ENCODE measurements around the gene SDC3.

Gene SDC3

GRCh38 chr1:30848130-30848529 is 60.4 kb downstream of the SDC3 start:
- no peak for DNase-seq (ENCODE audit: low spot score)

- DNase-seq (ENCODE audit: low spot score): peak; percentile 86
These were observed 61.1 kb downstream of the SDC3 start for GRCh38 chr1:30847358-30847972.

GRCh38 chr1:30846587-30846986 is 62.0 kb downstream of the SDC3 start:
- DNase-seq (ENCODE audit: low spot score): no peak

- DNase-seq (ENCODE audit: low spot score): no peak
These were observed 62.7 kb downstream of the SDC3 start for GRCh38 chr1:30845904-30846290.

GRCh38 chr1:30845237-30845903 is 63.2 kb downstream of the SDC3 start:
- no peak for DNase-seq (ENCODE audit: low spot score)

- no peak for DNase-seq (ENCODE audit: low spot score)
These were observed 63.9 kb downstream of the SDC3 start for GRCh38 chr1:30844631-30845030.

- no peak for DNase-seq (ENCODE audit: low spot score)
These were observed 65.7 kb downstream of the SDC3 start for GRCh38 chr1:30842697-30843354.

- no peak for DNase-seq (ENCODE audit: low spot score)
These were observed 67.5 kb downstream of the SDC3 start for GRCh38 chr1:30840904-30841598.

- DNase-seq (ENCODE audit: low spot score): no peak
These were observed 68.7 kb downstream of the SDC3 start for GRCh38 chr1:30839827-30840359.

GRCh38 chr1:30838996-30839395 is 69.6 kb downstream of the SDC3 start:
- DNase-seq (ENCODE audit: low spot score): no peak

- DNase-seq (ENCODE audit: low spot score): peak; percentile 17
These were observed 70.9 kb downstream of the SDC3 start for GRCh38 chr1:30837653-30838052.

GRCh38 chr1:30834253-30834652 is 74.3 kb downstream of the SDC3 start:
- no peak for DNase-seq (ENCODE audit: low spot score)

GRCh38 chr1:30830537-30830936 is 78.0 kb downstream of the SDC3 start:
- DNase-seq (ENCODE audit: low spot score): no peak

- DNase-seq (ENCODE audit: low spot score): no peak
These were observed 78.7 kb downstream of the SDC3 start for GRCh38 chr1:30829889-30830288.

- DNase-seq (ENCODE audit: low spot score): no peak
These were observed 83.7 kb downstream of the SDC3 start for GRCh38 chr1:30824736-30825429.

GRCh38 chr1:30823969-30824735 is 84.4 kb downstream of the SDC3 start:
- DNase-seq (ENCODE audit: low spot score): peak; percentile 98

GRCh38 chr1:30823627-30823968 is 85.0 kb downstream of the SDC3 start:
- DNase-seq (ENCODE audit: low spot score): no peak

- DNase-seq (ENCODE audit: low spot score): peak; percentile 49
These were observed 85.5 kb downstream of the SDC3 start for GRCh38 chr1:30822966-30823581.

GRCh38 chr1:30822006-30822405 is 86.6 kb downstream of the SDC3 start:
- no peak for DNase-seq (ENCODE audit: low spot score)

- no peak for DNase-seq (ENCODE audit: low spot score)
These were observed 88.3 kb downstream of the SDC3 start for GRCh38 chr1:30820299-30820698.
